Inflammatory macrophage treated with lipopolysaccharide for 4 hours (primary cell): ENCODE measurements around the gene GPR149.

Experiments used
- DNase-seq: peaks from one replicate; pipeline ENCODE4 v3.0.0-alpha.2; 2020

GPR149 gene

DNA sequence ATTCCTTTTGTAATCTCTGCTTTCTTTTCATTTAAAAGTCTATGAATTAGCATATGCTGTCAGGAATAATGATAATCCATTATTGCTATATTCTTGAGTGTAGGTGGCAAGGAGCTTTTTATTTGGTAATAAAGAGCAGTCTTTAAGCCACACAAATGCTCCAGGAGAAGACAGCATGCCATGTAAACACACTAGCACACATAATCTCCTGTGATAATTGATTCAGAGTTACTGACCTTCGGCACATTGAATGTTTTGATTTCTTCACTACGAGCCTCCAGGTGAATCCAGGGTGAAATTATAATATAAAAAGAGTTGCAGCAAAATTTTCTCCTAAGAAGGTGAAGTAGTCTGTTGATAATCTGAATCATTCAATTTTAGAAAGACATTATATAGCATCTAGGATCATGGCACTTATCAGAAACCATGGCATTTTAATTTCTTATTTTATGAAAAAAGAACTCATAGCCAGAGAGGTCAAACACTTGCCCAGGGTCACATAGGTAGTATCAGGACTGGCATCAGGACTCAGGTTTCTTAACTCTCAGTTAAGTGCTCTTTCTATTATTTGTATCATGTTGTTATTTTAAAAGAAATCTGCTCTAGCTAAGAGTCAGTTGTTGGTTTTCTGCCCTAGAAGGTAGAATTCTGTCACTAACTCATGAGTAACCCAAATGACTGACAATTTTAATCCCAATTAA, 84.4 kb downstream of the GPR149 start:
- DNase-seq: no peak

DNA sequence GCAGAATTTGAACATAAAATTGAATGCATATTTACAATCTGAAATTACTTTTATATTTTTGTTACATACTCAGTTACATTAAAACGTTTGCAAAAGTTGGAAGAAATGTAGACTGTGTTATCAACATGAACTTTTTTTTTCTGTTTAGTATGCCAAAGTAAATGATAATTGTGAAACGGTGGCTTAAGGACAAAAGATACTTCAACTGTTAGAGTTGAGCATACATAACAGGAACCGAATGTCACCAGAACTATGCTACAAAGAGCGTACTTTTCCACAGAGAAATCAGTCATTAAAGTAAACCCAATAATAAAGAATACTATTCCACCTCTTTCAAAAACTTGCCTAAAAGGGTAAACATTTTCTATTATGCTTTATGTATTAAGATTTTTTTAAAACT, 91.4 kb downstream of the GPR149 start:
- DNase-seq: no peak

DNA sequence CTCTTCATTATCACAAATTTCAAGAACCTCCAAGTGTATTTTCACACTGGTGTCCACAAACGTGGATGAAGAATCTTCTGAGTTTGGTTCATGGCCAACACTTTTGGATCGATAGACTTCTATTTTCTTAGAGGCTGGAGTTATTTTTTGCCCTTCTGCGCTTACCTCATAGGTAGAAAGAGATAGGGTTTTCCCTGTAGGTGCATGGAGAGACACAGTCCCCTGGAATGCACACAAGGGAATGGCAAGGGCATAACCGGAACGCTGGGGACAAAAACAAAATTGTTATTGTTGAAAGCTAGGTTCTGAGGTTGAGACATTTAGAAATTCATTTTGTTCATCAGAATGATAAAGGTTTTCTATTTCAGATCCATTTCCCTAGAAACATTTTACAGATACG, 92.0 kb downstream of the GPR149 start:
- DNase-seq: no peak

DNA sequence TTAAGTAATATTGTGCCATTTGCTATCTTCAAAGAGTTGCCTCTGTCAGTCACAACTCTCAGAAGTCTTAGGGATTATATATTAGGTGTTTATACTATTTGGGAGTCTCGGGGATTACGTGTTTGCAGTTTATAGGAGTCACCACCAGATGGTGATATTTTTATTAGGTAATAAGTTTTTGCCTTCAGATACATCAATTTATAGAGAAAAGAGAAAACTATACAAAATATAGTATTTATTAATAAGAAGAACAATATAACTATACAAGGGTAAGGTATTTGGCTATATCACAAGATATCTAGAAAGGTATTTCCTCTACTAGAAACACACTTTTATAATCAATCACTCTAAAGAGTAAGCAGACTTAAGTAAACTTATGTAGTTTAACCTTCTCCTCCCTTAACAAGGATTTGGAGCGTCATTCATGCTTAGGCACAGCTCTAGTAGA, 95.0 kb downstream of the GPR149 start:
- DNase-seq: peak; percentile 50

DNA sequence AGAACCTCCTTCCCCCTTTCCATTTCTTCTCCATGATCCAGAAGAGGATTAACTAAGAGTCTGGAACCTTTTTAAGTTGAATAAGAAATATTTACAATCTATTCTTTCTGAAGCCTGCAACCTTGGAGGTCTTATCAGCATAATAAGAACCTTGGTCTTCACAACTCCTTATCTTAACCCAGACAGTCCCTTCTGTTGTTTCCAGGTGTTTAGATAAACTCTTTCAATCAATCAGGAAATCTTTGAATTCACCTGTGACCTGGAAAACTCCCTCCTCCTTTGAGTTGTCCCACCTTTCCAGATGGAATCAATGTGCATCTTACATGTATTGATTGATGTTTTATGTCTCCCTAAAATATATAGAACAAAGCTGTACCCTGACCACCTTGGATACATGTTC, 102.1 kb downstream of the GPR149 start:
- DNase-seq: no peak

DNA sequence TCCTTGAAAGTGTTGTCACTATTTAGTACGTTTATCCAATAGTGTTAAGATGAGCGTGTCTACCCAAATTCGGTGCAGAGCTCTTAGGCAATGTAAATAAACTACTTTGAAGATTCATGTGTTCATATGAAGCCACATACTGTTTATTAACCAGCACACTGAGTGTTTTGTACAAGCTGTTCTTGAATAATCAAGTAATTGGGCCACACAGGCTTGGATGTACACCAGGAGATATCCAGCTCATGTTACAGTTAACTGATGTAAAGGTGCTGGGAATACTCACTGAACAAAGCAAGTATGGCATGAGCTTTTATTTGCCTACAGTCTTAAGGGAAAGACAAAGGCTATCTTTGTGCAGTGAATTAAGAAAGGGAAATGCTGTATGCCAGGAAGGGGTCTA, 105.1 kb downstream of the GPR149 start:
- DNase-seq: no peak

DNA sequence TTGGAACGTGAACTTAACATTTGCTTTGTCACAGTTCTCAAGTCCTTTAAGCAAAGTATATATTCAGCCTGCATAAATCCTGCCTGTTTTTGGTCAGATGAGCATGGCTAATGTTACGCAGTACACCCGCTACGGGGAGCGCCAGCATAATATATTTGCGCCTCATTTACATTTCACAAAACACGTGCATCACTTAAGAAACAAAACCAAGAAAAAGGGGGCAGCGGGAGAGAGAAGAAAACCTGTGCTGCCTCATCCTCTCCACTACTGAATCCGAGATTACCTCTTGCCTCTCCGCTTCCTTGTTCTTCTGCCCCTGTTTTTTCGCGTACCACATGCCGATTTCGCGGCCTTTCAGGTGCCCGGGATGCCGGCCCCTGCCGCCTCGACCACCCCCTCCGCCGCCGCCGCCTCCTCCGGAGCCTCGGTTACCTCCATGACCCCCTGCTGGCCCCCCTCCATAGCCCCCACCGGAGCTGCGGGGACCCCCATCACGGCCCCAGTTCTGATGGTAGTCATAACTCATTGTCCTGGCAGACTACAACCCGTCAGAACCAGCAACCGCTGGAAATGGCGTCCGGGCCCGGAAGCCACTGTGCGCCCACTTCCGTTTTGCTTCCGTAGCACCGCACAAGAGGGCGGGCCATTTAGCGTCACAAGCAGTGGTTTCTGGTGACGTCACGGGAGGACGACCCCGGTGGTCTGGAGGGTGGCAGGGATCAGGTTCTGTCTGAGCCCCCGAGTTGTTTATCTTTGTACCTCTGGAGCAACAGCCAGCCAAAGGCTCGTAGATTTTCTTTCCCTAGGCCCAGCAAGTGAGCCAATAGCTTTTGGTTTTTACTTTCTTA, 105.9 kb downstream of the GPR149 start, which contains the start of gene DHX36:
TSS of gene DHX36 (minus strand) at position 597 of the 848 bp plus-strand sequence. CDS start at position 526, 71 bp downstream.
- peak; percentile 92 for DNase-seq

DNA sequence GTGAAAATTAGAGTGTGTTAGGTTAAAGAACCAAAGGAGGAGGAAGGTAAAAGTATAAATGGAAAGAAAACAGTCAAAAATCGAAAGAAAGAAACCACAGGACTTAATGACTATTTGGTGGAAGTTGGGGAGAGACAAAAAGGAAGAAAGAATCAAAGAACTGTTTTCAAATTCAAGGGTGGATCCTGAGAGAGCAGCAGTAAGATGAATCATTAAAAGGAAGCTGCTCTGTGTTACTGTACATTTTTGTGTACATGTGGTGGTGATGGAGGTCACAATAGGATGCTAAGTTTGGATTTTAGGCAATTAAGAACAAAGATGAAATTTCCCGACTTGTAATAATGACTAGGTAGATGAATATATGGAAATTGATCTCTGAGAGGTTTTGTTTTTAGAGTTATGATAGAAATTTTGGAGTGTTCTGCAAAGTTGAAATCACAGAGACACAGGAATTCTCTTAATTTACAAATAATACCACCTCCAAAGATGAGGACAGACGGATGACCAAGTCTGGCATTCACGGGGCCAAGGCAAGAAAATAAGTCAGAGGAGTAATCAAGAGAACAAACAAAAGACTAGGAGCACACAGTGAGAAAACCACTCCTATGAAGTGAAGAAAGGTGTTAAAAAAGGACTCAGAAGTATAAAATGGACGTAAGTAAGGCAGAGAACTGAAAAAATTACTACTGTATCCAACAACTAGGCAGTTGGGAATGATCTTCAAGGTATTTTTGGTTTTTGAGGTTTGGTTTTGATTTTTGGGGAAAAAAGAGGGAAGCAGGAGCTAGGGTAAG, 112.8 kb downstream of the GPR149 start:
- no peak for DNase-seq

DNA sequence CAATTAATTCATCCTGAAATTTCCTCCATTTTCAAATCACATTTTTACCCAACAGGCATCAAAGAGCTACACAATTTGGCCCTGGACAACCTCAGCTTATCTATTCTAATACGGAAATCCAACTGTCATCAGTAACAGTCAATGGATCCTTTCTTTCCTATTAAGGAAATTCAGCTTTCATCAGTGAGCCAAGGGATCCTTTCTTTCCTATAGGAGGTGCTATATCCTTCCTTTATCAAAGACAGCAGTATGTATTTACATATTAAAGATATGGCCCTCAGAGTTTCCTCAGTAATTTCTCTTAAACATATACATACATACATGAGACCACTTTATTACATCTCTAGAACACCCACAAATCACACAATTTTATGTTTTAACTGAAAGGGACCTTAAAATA, 115.8 kb downstream of the GPR149 start:
- DNase-seq: no peak

DNA sequence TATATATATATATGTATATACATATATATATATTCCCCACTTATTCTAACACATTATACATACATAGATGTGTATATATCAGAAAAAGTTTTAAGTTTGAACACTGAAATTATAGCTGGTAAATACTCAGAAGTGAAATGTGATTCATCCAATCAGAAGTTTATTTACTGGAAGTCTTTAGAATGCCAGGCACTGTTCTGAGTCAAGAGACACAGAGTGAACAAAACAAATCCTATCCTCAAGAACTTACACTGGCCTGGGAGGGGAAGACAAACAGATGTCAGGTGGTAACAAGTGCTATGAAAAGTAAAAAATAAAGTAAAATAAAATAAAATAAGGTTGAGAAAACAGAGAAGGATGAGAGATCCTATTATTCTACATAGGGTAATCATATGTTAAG, 119.2 kb downstream of the GPR149 start:
- no peak for DNase-seq

DNA sequence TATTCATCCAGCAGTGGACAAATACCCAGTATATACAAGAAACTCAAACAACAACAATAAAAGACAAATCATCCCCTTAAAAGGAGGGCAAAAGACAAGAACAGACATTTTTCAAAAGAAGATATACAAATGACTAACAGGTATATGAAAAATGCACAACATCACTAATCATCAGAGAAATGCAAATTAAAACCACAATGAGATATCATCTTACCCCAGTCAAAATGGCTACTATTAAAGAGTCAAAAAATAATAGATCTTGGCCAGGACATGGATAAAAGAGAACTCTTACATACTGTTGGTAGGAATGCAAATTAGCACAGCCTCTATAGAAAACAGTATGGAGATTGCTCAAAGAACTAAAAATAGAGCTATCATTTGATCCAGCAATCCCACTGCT, 122.6 kb downstream of the GPR149 start:
- DNase-seq: no peak

DNA sequence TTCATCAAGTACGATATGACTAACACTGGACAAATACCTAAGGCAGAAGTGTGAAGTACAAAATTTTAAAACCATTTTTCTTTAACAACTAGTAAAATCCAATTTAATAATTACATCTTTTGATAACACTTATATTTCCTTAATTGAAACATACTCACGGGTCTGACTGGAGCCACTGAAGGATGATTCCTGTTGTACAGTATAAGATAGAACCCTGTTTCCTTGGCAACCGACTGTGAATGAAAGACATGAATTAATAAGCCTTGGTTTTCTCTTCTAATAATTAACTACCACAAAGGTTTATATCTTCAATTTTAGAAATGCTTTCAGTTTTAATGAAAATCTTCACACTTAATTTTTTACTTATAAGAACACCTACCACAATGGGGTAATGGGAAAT, 125.1 kb downstream of the GPR149 start:
- DNase-seq: no peak

DNA sequence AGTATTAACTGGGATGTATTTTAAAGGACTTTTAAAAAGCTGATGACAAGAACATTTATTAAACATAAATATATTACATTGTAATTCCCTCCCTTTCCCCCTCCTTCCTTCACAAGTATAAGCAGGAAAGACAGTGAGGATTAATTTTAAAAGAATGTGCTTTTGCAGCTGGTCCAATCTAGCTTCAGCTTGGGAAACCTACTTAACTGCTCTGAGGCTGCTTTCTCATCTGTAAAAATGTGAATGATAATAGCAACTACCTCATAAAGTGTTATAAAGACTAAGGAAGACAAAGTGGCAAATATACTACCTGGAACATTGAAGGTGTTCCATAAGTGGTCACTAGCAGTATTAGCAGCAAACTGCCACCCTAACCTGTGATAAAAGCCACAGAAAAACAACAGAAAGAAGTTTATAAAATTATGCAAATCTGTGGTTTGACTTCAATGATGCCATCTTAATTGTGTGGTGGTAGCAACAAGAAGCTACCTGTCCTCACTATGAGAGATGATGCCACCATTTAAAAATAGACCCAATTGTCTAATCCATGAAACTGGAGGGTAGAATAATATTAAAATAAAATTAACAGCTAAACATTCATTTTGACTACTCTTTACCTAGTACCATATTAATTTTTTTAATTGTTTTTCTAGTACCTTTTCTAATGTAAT, 125.7 kb downstream of the GPR149 start:
- no peak for DNase-seq

DNA sequence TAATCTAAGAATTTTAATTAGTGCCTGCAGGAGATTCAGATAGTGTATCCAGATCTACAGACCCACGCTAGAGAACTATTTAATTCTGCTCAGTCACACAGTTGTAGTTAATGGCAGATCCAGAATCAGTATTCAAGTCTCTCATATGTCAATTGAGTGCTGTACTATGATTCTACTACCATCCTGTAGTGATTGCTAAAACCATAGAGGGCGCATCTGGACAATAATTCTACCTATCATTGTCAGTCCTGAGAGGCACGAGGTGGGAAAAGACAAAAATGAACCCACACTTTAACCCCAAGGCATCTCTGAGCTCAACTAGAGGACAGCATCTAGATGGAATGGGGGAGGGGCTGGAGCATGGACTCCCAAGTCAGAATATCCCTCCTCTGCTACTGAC, 128.4 kb downstream of the GPR149 start:
- DNase-seq: no peak

DNA sequence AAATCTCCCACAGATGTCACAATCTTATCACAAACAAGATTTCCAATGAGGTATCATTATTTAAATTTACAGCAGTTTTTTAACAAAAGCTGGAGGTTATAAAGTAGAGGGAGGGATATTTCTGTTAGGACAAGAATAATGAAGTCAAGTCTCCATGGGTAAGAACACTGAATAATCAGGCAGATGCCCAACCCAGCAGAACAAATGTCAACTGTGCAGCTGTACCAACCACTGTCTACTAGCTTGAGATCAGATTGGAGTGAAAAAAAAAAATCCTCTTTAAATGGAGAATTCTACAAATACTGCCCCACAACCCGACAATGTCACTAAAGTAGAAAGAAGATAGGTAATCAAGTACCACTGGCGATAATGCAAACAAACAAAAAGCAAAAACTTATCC, 136.0 kb downstream of the GPR149 start:
- DNase-seq: no peak

DNA sequence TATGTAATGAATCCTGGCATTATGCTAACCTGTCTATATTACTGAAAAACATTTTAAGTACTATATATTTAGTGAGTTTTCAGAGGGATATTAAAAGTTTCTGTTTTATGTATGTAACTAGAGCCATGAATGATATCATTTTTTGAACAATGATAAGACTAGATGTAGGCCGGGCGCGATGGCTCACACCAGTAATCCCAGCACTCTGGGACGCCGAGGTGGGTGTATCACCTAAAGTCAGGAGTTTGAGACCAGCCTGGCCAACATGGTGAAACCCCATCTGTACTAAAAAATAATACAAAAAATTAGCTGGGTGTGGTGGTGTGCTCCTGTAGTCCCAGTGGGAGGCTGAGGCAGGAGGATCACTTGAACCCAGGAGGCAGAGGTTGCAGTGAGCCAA, 139.8 kb downstream of the GPR149 start:
- no peak for DNase-seq
